Activated naive CD4-positive, alpha-beta T cell treated with anti-CD3 and anti-CD28 coated beads, Interleukin-2, amount 50 U/mL, for 24 hours (primary cell): ENCODE results near the gene CEP57.
"Not testable (repeated sequence)": the region's sequence is repeated elsewhere in the genome, so short reads cannot be mapped to it uniquely, and the experiment has no call there.

Experiments
- H3K27ac Mint-ChIP-seq: one replicate; pipeline ENCODE4 v1.8.0; 2021; ENCODE audit warnings: mild to moderate bottlenecking, mixed read lengths
- H3K27me3 Mint-ChIP-seq: one replicate; pipeline ENCODE4 v1.8.0; 2021; ENCODE audit warnings: mixed read lengths
- H3K36me3 Mint-ChIP-seq: one replicate; pipeline ENCODE4 v1.8.0; 2021; ENCODE audit warnings: mixed read lengths
- H3K4me1 Mint-ChIP-seq: one replicate; pipeline ENCODE4 v1.8.0; 2021; ENCODE audit warnings: mixed read lengths
- H3K4me3 Mint-ChIP-seq: one replicate; pipeline ENCODE4 v1.8.0; 2021; ENCODE audit warnings: mild to moderate bottlenecking, mixed read lengths
- H3K9me3 Mint-ChIP-seq: one replicate; pipeline ENCODE4 v1.8.0; 2021; ENCODE audit warnings: mixed read lengths

CEP57 gene

GRCh38 chr11:95791709-95792033, 1.4 kb downstream of the CEP57 start:
- peaks cover 63% of the 10 kb centered on the region for H3K4me1 Mint-ChIP-seq
- H3K36me3 Mint-ChIP-seq: peaks cover 8% of the 10 kb centered on the region
- peak overlapping the region; percentile 100 for H3K4me3 Mint-ChIP-seq
- peak overlapping the region; percentile 100 for H3K27ac Mint-ChIP-seq
- H3K9me3 Mint-ChIP-seq: no peaks in the 10 kb centered on the region
- H3K27me3 Mint-ChIP-seq: no peaks in the 10 kb centered on the region

- Mint-ChIP-seq H3K36me3 (peaks cover 8% of the 10 kb centered on the region), H3K4me3 (peak overlapping the region; percentile 100), H3K4me1 (peaks cover 65% of the 10 kb centered on the region), H3K27ac (peak overlapping the region; percentile 25), H3K27me3 (no peaks in the 10 kb centered on the region), H3K9me3 (no peaks in the 10 kb centered on the region)
These were observed 1.9 kb downstream of the CEP57 start for GRCh38 chr11:95792200-95792599.

GRCh38 chr11:95792700-95793099, 2.4 kb downstream of the CEP57 start:
- Mint-ChIP-seq H3K4me1 (peaks cover 66% of the 10 kb centered on the region), H3K4me3 (peak overlapping the region; percentile 20), H3K36me3 (peaks cover 8% of the 10 kb centered on the region), H3K9me3 (no peaks in the 10 kb centered on the region), H3K27ac (no peak overlapping the region), H3K27me3 (no peaks in the 10 kb centered on the region)

DNA sequence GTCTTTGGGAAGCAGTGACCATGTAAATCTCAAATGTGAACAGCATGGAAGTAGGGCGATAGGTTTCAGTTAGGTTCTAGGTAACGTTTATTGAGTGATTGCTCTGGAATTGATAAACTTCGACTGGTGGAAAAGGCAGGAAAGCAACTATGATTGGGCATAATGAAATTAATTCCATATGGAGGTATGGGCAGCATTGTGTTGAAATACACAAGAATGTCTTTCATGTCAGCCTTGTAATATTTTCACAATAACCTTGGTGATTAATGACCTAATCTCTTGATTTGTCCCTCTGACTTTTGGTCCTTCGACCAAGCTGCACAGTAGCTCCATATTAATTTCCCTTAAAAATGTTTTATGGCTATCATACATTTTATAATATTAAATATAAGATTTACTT, 2.8 kb downstream of the CEP57 start:
- Mint-ChIP-seq H3K27ac (no peak overlapping the region), H3K4me3 (peak overlapping the region; percentile 20), H3K27me3 (no peaks in the 10 kb centered on the region), H3K9me3 (no peaks in the 10 kb centered on the region), H3K36me3 (peaks cover 8% of the 10 kb centered on the region), H3K4me1 (peaks cover 62% of the 10 kb centered on the region)

DNA sequence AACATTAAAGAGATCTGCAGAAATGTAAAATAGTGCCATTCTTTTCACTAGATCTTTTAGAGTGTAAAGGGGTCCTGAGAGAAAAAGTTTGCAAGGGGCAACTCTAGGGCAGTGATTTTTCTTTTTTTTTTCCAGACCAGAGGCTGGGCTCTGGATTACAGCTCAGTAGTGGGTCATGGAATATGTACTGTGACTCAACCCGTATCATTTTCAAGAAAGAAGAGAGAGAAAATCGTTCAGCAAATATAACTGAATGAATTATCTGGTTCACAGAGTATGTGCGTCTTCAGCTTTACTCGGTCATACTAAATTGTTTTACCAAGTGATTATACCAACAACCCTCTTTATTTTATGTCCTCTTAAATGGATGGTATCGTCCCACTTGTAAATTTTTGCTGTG, 3.8 kb downstream of the CEP57 start:
- no peaks in the 10 kb centered on the region for H3K9me3 Mint-ChIP-seq
- no peaks in the 10 kb centered on the region for H3K27me3 Mint-ChIP-seq
- H3K4me1 Mint-ChIP-seq: peaks cover 56% of the 10 kb centered on the region
- peaks cover 8% of the 10 kb centered on the region for H3K36me3 Mint-ChIP-seq
- no peak overlapping the region for H3K4me3 Mint-ChIP-seq
- H3K27ac Mint-ChIP-seq: peak overlapping the region; percentile 46

DNA sequence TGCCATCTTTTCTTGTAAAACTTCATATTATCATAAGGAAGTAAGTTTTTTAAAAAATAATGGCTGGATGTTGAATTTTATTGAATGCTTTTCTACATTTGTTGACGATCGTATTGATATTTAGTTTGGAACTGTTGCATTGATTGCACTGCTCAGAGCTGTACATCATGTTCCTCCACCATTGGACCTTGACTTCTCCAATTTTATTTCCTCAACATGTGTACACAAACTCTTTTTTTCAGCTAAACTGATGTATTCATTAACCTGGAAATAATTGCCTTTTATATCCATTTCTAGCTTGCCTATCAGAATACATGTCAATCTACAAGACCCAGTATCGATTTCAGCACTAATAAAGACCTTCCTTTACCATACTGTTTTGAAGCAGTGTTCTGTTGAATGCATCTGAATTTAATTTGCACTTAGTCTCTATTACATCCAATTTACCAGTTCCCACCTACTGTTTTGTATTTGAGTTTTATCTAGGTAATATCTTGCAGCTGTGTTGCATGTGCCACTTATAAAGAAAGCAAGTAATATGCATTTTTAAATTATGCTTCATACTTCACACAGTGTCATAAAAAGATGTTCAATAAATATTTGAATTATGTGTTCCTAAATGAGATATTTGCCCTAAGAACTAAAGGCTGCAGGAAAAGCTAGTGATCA, 5.5 kb downstream of the CEP57 start:
- H3K27ac Mint-ChIP-seq: no peak overlapping the region
- H3K9me3 Mint-ChIP-seq: no peaks in the 10 kb centered on the region
- H3K27me3 Mint-ChIP-seq: no peaks in the 10 kb centered on the region
- peaks cover 62% of the 10 kb centered on the region for H3K4me1 Mint-ChIP-seq
- no peak overlapping the region for H3K4me3 Mint-ChIP-seq
- H3K36me3 Mint-ChIP-seq: peaks cover 19% of the 10 kb centered on the region

DNA sequence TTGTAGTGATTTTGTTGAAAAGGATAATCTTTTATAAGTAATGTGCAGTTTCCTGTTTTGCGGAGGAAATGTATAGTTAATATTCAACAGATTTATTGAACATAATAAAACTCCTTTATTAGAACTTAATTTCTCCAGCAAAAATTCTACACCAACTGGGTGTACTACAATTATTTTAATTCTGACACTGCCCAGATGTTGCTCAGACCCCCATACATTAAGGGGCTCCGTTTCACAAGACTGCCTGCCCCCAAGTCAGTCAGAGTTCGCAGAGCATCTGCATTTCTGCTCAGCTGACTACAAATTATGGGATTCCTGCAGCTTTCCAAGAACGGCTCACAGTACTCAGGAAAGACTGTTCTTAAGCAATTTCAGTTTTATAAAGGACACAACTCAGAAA, 6.2 kb downstream of the CEP57 start:
- Mint-ChIP-seq H3K4me1 (peaks cover 56% of the 10 kb centered on the region), H3K4me3 (no peak overlapping the region), H3K27me3 (no peaks in the 10 kb centered on the region), H3K36me3 (peaks cover 21% of the 10 kb centered on the region), H3K27ac (no peak overlapping the region), H3K9me3 (no peaks in the 10 kb centered on the region)

- H3K4me3 Mint-ChIP-seq: no peak overlapping the region
- no peak overlapping the region for H3K27ac Mint-ChIP-seq
- H3K36me3 Mint-ChIP-seq: peaks cover 24% of the 10 kb centered on the region
- H3K27me3 Mint-ChIP-seq: no peaks in the 10 kb centered on the region
- peaks cover 27% of the 10 kb centered on the region for H3K4me1 Mint-ChIP-seq
- H3K9me3 Mint-ChIP-seq: no peaks in the 10 kb centered on the region
These were observed 9.2 kb downstream of the CEP57 start for GRCh38 chr11:95799546-95799945.

DNA sequence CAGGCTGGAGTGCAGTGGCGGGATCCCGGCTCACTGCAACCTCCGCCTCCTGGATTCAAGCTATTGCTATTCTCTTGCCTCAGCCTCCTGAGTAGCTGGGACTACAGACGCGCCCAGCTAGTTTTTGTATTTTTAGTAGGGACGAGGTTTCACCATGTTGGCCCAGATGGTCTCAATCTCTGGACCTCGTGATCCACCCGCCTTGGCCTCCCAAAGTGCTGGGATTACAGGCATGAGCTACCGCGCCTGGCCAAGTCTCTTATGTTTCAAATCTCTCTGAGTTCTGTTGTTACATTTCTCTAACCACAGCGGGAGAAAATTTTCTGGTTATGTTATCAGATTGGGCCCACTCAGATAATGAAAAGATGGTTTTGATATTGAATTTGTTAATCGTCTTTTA, 10.1 kb downstream of the CEP57 start:
- Mint-ChIP-seq H3K9me3 (no peaks in the 10 kb centered on the region), H3K4me1 (peaks cover 18% of the 10 kb centered on the region), H3K4me3 (no peak overlapping the region), H3K36me3 (peaks cover 24% of the 10 kb centered on the region), H3K27me3 (no peaks in the 10 kb centered on the region), H3K27ac (no peak overlapping the region)

- no peak overlapping the region for H3K27ac Mint-ChIP-seq
- peaks cover 7% of the 10 kb centered on the region for H3K4me1 Mint-ChIP-seq
- H3K9me3 Mint-ChIP-seq: no peaks in the 10 kb centered on the region
- no peaks in the 10 kb centered on the region for H3K27me3 Mint-ChIP-seq
- H3K4me3 Mint-ChIP-seq: no peak overlapping the region
- H3K36me3 Mint-ChIP-seq: peaks cover 23% of the 10 kb centered on the region
These were observed 12.5 kb downstream of the CEP57 start for GRCh38 chr11:95802806-95803205.

- Mint-ChIP-seq H3K27ac (no peak overlapping the region), H3K27me3 (no peaks in the 10 kb centered on the region), H3K9me3 (no peaks in the 10 kb centered on the region), H3K4me3 (no peak overlapping the region), H3K4me1 (peaks cover 7% of the 10 kb centered on the region), H3K36me3 (peaks cover 23% of the 10 kb centered on the region)
These were observed 13.7 kb downstream of the CEP57 start for GRCh38 chr11:95803973-95804372.

GRCh38 chr11:95805869-95806268, 15.6 kb downstream of the CEP57 start:
- Mint-ChIP-seq H3K9me3 (no peaks in the 10 kb centered on the region), H3K36me3 (peaks cover 15% of the 10 kb centered on the region), H3K4me1 (no peaks in the 10 kb centered on the region), H3K27ac (no peak overlapping the region), H3K4me3 (no peak overlapping the region), H3K27me3 (no peaks in the 10 kb centered on the region)

- peaks cover 14% of the 10 kb centered on the region for H3K36me3 Mint-ChIP-seq
- not testable (repeated sequence) for H3K4me3 Mint-ChIP-seq, H3K27me3 Mint-ChIP-seq, H3K27ac Mint-ChIP-seq, H3K4me1 Mint-ChIP-seq, H3K9me3 Mint-ChIP-seq
These were observed 16.2 kb downstream of the CEP57 start for GRCh38 chr11:95806464-95806863.

DNA sequence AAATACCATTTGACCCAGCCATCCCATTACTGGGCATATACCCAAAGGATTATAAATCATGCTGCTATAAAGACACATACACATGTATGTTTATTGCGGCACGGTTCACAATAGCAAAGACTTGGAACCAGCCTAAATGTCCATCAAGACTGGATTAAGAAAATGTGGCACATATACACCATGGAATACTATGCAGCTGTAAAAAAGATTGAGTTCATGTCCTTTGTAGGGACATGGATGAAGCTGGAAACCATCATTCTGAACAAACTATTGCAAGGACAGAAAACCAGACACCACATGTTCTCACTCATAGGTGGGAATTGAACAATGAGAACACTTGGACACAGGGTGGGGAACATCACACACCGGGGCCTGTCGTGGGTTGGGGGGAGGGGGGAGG, 20.8 kb downstream of the CEP57 start:
- not testable (repeated sequence) for H3K4me3 Mint-ChIP-seq, H3K27me3 Mint-ChIP-seq, H3K4me1 Mint-ChIP-seq, H3K9me3 Mint-ChIP-seq, H3K27ac Mint-ChIP-seq
- peaks cover 10% of the 10 kb centered on the region for H3K36me3 Mint-ChIP-seq

DNA sequence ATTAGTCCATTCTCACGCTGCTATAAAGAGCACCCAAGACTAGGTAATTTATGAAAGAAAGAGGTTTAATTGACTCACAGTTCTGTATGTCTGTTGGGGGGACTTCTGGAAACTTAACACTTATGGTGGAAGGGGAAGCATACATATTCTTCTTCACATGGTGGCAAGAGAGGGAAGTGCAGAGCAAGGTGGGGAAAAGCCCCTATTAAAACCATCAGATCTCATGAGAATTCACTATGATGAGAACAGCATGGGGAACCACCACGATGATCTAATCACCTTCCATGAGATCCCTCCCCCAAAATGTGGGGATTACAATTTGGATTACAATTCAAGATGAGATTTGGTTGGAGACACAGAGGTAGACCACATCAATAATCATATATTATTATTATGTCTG, 25.7 kb downstream of the CEP57 start:
- Mint-ChIP-seq H3K27ac (no peak overlapping the region), H3K4me1 (peaks cover 4% of the 10 kb centered on the region), H3K4me3 (no peak overlapping the region), H3K27me3 (no peaks in the 10 kb centered on the region), H3K36me3 (peaks cover 12% of the 10 kb centered on the region), H3K9me3 (no peaks in the 10 kb centered on the region)

- Mint-ChIP-seq H3K4me1 (peaks cover 3% of the 10 kb centered on the region), H3K36me3 (peaks cover 17% of the 10 kb centered on the region), H3K4me3 (no peak overlapping the region), H3K9me3 (no peaks in the 10 kb centered on the region), H3K27me3 (no peaks in the 10 kb centered on the region), H3K27ac (peak overlapping the region; percentile 25)
These were observed 31.3 kb downstream of the CEP57 start for GRCh38 chr11:95821640-95822039.

GRCh38 chr11:95827696-95828095, 37.4 kb downstream of the CEP57 start:
- H3K36me3 Mint-ChIP-seq: peaks cover 16% of the 10 kb centered on the region
- H3K4me1 Mint-ChIP-seq: peaks cover 15% of the 10 kb centered on the region
- H3K9me3 Mint-ChIP-seq: no peaks in the 10 kb centered on the region
- no peaks in the 10 kb centered on the region for H3K27me3 Mint-ChIP-seq
- no peak overlapping the region for H3K27ac Mint-ChIP-seq
- no peak overlapping the region for H3K4me3 Mint-ChIP-seq
